HCEC 1CT (cell line): ENCODE data around the gene SCGB3A1.

Source experiments
- DNase-seq: peaks from one replicate; pipeline ENCODE4 v3.0.0-alpha.2; 2017

SCGB3A1 gene

GRCh38 chr5:180603076-180603594 is 11.8 kb upstream of the SCGB3A1 start:
- no peak for DNase-seq

DNA sequence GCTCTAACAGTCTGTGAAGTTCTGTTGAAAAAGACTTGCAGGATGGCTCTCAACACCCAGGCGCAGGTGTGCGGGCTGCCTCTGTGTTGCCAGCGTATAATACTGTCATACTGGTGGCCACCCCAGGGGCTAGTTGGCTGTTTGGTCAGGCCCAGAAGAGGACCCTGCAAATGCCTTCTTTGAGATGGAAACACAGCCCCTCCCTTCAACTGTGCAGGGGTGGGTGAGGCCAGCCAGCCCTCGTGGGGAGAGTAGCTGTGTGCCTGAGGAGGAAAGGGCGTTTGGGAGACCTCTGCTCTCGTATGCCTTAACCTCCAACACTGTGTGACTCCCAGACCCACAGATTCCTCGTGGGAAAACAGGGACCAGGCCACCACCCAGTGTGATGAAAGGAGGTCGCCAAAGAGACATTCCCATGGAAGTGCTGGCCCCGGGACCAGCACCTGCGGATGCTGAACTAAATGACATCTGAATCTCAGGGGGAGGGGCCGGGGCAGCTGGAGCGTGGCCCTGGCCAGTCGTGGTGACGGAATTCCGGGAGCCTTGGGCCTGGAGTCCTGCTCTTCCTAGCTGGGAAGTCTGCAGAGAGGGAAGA is 11.3 kb upstream of the SCGB3A1 start:
- no peak for DNase-seq

GRCh38 chr5:180601591-180602480 is 10.5 kb upstream of the SCGB3A1 start:
- no peak for DNase-seq

- no peak for DNase-seq
Measured at GRCh38 chr5:180600554-180601041, 9.3 kb upstream of the SCGB3A1 start.

DNA sequence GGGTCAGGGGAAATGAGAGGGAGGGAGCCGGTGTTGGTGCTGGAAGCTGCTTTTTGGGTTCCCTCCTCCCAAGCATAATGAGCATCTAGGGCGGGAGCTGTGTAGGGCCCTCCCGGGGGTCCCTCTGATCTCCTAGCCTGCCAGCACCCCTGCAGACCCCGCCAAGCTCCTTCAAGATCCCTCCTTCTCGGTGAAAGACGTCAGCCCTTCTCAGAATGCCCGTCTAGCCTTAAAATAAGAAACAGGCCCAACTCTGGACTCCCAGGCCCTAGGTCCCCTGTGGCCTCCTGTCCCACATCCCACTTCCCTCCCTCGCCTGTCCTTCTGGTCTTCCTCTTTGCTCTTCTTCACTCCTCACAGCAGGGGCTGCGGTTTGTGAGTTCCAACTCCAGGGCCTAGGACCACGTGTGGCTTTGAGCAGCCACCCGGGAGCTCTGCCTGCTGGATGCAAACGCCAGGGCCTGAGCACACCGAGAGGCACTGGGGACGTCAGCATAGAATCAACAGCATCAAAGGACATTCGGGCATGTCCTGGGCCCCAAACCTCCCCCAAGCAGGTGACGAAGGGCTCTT is 8.8 kb upstream of the SCGB3A1 start:
- no peak for DNase-seq

DNA sequence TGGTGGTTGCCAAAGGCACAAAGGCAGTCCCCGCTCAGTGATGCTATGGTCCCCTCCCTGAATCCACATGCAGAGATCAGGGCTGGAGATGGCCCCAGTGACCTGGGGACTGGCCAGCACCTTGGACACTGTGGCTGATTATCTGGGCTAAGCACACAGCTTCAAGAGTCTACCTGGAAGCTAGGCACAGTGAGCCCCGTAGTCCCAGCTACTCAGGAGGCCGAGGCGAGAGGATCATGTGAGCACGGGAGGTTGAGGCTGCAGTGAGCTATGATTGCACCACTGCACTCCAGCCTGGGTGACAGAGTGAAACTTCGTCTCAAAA is 8.3 kb upstream of the SCGB3A1 start:
- no peak for DNase-seq

- DNase-seq: no peak
Measured at GRCh38 chr5:180598797-180599589, 7.7 kb upstream of the SCGB3A1 start.

GRCh38 chr5:180598316-180598701 is 7.0 kb upstream of the SCGB3A1 start:
- DNase-seq: no peak

GRCh38 chr5:180596668-180597231 is 5.5 kb upstream of the SCGB3A1 start:
- DNase-seq: no peak

DNA sequence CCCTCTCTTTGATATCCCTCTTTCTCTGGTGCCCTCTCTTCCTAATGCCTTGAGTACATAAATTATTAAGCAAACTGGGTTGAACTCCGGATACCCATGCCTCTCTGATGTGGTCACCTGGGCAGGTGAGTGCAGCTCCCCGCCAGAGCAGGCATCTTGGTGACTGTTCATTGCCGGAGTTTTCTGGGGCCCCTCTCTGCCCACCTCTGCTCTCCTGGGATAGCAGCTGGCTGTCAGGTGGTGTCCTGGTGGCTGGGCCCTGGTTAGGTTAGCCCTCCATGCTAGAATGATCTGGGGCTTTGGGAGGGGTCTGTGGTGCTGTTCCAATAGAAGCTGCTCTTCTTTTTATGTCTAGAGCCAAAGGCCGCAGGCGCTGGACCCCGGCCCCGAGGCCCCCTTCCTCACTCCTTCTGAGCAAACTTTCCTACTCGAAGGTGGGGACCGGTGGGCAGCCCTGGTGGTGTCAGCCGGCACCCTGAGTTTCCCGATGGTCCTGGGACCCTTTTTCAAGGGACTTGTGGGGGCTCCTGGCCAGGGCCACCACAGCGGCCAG is 4.9 kb upstream of the SCGB3A1 start:
- no peak for DNase-seq

DNA sequence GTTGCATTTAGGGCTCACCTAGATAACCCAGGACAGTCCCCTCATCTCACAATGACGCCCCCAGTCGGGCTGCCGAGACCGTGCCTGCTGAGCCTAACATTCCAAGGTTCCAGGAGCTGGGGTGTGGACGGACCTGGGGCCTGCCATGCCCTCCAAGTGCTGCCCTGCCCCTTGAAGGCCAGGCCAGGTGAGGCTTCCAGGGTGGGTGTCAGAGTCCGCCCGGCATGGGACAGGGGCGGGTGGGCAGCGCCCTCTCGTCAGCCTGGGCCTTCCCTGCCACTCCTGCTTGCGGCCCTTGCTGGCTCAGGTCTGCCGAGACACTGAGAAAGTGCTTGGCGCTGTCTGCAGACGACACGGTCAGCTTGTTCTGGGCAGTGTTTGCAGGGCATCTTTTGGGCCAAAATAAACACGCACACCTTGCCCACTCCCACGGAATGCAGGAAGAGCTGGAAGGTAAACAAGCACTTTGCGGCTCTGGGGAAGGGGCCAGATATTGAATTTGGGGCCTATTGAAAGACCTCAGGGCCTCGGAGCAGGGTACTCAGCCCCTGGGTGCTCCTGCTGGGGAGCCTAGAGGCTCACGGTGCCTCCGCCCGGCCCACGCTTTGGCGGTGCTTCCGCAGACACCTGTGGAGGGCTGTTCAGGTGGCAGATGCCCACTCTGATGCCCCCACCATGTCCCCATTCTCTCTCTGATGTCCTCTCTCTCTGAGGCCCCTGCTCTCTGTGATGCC is 4.2 kb upstream of the SCGB3A1 start:
- DNase-seq: no peak

DNA sequence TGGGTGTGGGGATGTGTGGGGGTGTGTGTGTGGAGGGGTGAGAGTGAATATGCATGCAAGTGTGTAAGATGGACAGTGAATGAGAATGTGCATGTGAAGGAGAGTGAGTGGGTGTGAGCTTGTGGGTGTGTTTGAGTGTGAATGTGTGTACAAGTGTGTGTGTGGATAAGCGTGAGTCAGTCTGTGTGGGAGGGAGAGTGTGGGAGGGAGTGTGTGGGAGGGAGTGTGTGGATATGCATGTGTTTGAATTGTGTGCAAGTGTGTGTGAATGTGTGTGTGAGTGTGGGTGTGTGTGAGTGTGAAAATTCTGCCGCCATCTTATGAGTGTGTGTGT is 3.7 kb upstream of the SCGB3A1 start:
- DNase-seq: no peak

GRCh38 chr5:180594311-180595045 is 3.2 kb upstream of the SCGB3A1 start:
- DNase-seq: no peak

DNA sequence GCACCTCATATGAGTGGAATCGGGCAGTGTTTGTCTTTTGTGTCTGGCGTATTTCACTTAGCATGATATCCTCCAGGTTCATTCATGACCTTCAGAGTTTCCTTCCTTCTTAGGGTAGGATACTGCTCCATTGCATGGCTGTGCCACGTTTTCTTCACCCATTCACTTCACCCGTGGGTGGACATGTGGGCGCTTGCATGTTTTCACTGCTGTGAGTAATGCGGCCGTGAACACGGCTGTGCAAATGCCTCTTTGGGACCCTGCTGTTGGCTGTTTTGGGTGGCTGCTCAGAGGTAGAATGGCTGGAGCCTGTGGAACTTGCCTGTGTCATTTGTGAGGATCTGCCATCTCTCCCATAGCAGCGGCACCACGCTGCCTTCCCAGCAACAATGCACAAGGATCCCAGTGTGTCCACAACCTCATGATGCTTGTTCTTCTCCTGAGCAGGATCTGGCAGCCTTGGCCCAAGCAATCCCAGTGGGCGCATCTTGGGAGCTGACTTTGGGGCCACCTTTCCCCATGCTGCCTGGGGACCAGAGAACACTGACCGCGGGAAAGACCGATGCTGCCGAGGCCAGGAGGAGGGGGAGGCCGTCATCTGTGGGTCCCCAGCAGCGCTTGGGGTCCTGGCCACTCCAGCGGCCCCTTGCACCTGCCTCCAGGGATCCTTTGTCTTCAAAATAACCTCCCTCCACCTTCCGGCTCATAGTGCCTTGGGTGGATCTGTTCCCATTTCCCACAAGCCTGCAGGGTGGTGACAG is 2.3 kb upstream of the SCGB3A1 start:
- DNase-seq: no peak

DNA sequence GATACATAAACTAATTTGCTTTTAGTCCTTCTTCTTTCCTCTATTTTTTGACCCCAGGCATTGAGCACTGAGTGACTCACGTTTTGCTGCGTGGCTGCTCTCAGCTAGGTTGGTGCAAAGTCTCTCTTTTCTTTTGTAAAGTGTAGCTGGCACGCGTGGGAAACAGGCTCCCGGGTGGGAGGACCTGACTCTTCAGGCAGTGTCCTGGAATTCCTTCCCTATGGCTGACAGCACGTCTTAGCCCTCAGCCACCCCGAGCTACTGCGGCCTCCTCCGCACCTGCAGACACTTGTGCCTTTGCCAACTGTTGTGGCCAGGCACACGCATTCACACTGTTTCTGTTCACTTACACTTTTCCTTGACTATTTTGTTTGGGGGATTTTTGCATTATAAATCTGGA is 877 bp upstream of the SCGB3A1 start:
- no peak for DNase-seq

DNA sequence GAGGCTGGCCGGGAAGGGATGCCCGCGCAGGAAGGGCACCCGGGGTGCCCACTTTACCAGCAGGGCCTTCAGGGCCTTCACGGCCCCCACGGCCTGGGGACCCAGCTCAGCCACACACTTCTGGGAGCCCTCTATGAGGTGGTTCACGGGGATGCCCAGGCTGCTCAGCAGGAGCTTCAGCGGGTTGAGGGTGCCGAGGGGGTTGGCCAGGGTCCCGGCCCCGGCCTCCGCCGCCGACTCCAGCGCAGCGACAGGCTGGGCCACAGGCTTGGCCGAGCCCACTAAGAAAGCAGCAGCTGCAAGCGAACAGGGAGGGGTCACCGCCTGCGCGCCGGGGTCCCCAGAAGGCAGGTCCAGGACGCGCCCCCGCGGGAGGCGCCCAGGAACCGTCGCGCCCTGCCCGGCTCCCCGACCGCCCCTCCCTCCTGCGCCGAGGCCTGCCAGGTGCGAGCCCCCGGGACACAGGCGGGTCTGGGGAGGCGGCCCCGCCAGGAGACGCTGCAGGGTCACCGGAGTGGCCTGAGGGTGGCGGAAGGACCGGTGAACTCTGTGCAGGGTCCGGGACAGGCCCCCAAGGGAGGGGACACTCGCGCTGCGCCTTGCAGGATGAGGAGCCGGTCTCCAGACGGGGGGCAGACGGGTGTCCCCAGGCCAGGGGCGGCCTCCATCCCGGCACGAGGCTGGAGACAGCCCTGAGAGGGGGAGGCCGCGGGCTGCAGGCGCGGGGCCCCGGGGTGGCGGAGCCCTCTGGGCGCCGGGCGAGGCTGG is 572 bp downstream of the SCGB3A1 start:
- DNase-seq: no peak

DNA sequence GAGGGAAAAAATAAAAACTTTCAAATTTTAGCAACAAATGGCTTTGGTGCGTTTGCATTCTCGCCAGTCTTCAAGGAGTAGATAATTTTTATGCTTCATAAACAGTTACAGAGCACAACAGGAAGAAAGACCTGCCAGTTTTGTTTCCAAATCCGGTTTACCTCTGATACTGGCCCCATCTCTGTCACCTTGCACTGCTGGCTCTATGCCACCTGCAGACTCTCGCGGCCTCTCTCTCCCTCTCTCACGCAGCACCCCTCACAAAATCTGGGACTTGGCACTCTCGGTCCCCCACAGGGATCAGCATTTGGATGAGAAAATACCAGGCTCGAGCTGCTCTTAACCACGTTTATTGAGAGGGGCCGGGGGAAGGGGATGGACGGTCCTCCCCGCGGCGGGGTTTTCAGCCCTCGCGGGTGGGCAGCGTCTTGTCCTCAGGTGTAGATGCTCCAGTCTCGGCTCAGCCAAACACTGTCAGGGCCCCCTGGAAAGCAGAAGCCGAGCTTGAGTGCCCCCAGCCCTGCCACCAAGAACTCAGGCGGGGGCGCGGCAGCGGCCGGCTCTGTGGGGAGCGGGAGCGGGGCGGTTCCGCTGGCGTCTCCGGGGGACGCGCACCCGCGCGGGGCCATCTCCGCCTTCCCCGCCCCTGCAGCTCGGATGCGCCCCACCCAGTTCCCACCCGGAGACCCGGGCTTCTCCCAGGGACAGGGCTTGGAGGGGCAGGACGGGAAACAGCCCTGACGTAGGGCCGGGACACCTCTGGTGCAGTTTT is 1.3 kb downstream of the SCGB3A1 start:
- no peak for DNase-seq

GRCh38 chr5:180586870-180587269 is 4.4 kb downstream of the SCGB3A1 start:
- DNase-seq: no peak

DNA sequence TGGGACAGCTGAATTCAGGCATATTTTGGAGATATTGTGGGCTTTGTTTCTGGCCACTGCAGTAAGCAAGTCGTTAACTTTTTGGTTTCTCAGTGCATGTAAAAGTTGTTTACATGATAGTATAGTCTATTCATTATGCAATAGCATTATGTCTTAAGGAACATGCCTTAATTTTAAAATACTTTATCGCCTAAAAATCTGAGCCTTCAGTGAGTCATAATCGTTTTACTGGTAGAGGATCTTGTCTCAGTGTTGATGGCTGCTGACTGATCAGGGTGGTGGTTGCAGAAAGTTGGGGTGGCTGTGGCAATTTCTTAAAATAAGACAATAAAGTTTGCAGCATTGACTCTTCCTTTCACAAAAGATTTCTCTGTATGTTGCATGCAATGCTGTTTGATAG is 5.1 kb downstream of the SCGB3A1 start:
- DNase-seq: peak; percentile 5
